DND-41 (cell line): ENCODE data around the gene TFRC.

Source experiments
- CTCF ChIP-seq: IDR thresholded peaks from 2 replicates; pipeline ENCODE4 v1.5.1; 2012; ENCODE audit warnings: borderline replicate concordance, low read length, moderate library complexity, mild to moderate bottlenecking; ENCODE audit not compliant: poor library complexity, severe bottlenecking; ENCODE audit errors: extremely low read depth
- EZH2 ChIP-seq: IDR thresholded peaks from 3 replicates; pipeline ENCODE4 v1.6.1; 2012; ENCODE audit warnings: borderline replicate concordance, low read depth, mild to moderate bottlenecking, moderate library complexity, low read length, inconsistent platforms; ENCODE audit not compliant: severe bottlenecking

DNA sequence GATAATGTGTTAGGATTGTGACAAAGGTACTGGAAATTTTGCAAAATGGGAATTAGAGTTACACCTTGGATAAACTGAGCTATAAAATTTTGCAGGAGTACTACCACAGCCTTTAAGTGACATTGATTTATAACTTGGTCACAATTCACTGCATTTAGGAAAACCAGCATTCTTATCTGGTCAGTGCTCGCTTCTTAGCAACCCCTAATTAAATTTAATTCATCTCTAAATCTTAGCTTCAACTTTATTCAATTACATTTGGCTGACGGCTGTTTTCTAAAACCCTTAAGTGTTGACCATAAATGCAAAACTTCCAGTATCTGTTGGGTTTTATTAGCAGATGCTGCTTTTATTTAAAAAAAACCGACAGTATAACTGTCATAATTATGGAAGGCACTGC is 31.3 kb downstream of the TFRC start:
- TF ChIP-seq CTCF (no peak), EZH2 (no peak)
